CD4-positive, alpha-beta T cell treated with Interferon gamma for 1 hour (primary cell): ENCODE data around the gene TFEB.

ENCODE experiments used
- DNase-seq: peaks from one replicate; pipeline ENCODE4 v3.0.0-alpha.2; 2020

The TFEB gene

GRCh38 chr6:41687501-41688175 lies 47.8 kb downstream of the TFEB start:
- DNase-seq, result no peak

GRCh38 chr6:41685641-41686380 lies 49.6 kb downstream of the TFEB start:
- DNase-seq, result no peak

GRCh38 chr6:41684311-41685180 lies 50.9 kb downstream of the TFEB start:
- DNase-seq, result no peak

- peak; percentile 76 for DNase-seq
Measured at GRCh38 chr6:41683523-41684310, 51.7 kb downstream of the TFEB start.

- no peak for DNase-seq
Measured at GRCh38 chr6:41683273-41683522, 52.2 kb downstream of the TFEB start.

GRCh38 chr6:41682497-41683272 lies 52.7 kb downstream of the TFEB start:
- no peak for DNase-seq

- DNase-seq, result peak; percentile 67
Measured at GRCh38 chr6:41682056-41682477, 53.3 kb downstream of the TFEB start.

GRCh38 chr6:41680182-41680965 lies 55.0 kb downstream of the TFEB start:
- no peak for DNase-seq

- DNase-seq, result no peak
Measured at GRCh38 chr6:41679696-41680095, 55.7 kb downstream of the TFEB start.

- no peak for DNase-seq
Measured at GRCh38 chr6:41678511-41679084, 56.8 kb downstream of the TFEB start.

- DNase-seq, result no peak
Measured at GRCh38 chr6:41677124-41677921, 58.1 kb downstream of the TFEB start.

GRCh38 chr6:41676431-41676830 lies 59.0 kb downstream of the TFEB start:
- DNase-seq, result no peak

- no peak for DNase-seq
Measured at GRCh38 chr6:41675992-41676391, 59.4 kb downstream of the TFEB start.

- DNase-seq, result no peak
Measured at GRCh38 chr6:41675176-41675775, 60.1 kb downstream of the TFEB start.

- DNase-seq, result no peak
Measured at GRCh38 chr6:41674231-41675000, 61.0 kb downstream of the TFEB start.

- DNase-seq, result no peak
Measured at GRCh38 chr6:41673704-41674000, 61.8 kb downstream of the TFEB start.

GRCh38 chr6:41672816-41673703 lies 62.3 kb downstream of the TFEB start:
- no peak for DNase-seq

- DNase-seq, result no peak
Measured at GRCh38 chr6:41672016-41672415, 63.4 kb downstream of the TFEB start.
